ENCODE results near the gene ZNF516.
"Not testable (repeated sequence)": the region's sequence is repeated elsewhere in the genome, so short reads cannot be mapped to it uniquely, and the experiment has no call there.

ZNF516 gene
- 8.4 reads per million, percentile 28 among the genes with 10 or more reads in this experiment for total RNA-seq

DNA sequence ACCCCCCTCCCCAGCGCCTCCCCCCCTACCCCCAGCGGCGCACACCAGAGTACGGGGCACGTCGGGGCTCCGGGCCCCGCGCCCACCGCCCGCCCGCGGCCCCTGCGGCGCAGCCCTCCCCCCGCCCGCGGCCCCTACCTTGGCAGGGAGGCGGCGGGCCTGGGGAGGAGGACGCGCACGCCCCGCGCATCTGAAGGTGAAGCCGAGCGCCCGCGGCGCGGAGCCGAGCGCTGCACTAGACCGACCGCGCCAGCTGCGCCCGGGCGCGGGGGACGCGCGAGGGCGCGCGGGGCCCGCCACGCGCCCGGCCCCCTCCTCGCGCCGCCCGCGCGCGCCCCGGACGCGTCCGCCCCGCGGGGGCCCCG, at the start of gene ZNF516:
TSS of gene ZNF516 (minus strand) at position 237 of the 365 bp plus-strand sequence. CDS start 52,188 bp downstream, outside the sequence.
- no peak for DNase-seq

DNA sequence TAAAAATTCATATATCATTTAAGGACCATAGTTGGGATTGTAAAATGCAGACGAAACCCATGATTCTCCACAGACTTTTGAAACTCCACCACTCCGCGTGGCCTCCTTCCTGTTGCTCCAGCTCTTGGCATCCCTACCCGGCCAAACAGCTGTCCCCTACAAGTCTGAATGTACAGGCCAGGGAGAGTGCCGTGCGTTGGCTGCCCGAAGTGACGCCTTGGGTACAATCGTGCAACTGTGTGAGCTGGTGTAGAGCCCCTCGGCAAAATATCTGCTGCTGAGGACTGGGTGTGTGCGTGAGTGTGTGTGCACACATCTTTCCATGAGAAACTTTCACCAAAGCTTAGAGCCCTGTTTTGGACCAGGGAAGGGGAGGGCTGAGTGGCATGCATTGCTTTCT, 43.8 kb upstream of the ZNF516 start:
- DNase-seq = no peak

DNA sequence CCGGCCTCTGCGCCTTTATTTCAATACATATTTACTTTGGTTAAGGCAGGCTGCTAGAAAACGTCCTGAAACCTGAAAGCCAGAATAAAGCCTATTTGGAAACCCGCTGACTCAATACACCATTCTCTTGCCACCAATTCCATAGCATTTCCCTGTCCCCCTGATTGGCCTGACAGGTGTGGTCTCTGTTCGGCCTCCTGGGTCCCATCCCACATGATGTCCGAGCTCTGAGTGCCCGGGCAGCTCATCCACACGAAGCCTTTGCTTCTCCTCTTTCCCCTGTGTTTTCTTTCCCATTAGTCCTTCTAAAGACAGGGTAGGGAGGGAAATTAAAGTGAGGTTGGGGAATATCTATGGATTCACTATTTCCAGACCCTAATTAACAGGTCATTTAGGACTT, 42.6 kb upstream of the ZNF516 start:
- DNase-seq = no peak

DNA sequence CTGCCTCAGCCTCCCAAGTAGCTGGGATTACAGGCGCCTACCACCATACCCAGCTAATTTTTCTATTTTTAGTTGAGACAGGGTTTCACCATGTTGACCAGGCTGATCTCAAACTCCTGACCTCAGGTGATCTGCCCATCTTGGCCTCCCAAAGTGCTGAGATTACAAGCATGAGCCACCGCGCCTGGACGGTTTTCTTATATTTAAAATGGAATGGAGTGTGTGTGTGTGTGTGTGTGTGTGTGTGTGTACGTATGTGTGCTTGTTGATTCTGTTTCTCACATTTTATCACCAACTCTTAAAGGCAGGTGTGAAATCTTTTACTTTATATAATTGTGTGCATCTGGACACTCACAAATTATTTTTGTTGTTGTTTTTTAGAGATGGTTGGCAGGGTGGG, 41.6 kb upstream of the ZNF516 start:
- DNase-seq = not testable (repeated sequence)

- DNase-seq = no peak
Measured at GRCh38 chr18:76532875-76533274, 37.8 kb upstream of the ZNF516 start.

DNA sequence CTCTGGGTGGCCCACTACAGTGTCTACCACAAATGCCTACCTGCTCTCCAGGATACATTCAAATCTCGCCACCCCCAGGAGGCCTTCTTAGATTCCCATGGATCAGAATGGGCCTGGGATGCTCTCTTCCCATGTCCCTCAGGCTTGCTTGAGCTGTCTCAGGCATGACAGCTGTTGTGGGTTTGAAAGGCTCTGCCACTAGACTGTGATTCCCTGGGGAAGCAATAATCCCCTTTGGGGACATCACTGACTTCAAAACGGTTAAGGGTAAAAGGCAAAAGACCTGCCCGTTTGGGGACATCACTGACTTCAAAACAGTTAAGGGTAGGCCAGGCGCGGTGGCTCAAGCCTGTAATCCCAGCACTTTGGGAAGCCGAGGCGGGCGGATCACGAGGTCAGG, 35.8 kb upstream of the ZNF516 start:
- DNase-seq = no peak

- no peak for DNase-seq
Measured at GRCh38 chr18:76530391-76530790, 35.3 kb upstream of the ZNF516 start.

DNA sequence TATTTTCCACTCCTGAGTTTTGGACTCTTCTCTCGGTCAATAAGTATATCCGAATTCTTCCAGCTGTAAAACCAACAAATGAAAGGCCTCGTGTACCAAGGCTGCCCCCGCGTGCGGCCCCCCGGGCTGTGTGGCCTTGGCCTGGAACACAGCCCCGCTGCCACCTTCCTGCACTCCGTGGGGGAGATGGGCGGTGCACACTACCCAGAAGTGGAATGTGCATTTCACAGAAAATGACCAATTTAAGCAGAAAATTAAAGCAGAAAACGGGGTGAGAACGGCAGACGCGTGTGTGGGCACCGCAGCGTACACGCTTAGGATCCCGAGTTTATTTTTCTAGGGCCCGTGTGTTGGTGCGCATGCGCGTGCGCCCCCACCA, 34.4 kb upstream of the ZNF516 start:
- no peak for DNase-seq

DNA sequence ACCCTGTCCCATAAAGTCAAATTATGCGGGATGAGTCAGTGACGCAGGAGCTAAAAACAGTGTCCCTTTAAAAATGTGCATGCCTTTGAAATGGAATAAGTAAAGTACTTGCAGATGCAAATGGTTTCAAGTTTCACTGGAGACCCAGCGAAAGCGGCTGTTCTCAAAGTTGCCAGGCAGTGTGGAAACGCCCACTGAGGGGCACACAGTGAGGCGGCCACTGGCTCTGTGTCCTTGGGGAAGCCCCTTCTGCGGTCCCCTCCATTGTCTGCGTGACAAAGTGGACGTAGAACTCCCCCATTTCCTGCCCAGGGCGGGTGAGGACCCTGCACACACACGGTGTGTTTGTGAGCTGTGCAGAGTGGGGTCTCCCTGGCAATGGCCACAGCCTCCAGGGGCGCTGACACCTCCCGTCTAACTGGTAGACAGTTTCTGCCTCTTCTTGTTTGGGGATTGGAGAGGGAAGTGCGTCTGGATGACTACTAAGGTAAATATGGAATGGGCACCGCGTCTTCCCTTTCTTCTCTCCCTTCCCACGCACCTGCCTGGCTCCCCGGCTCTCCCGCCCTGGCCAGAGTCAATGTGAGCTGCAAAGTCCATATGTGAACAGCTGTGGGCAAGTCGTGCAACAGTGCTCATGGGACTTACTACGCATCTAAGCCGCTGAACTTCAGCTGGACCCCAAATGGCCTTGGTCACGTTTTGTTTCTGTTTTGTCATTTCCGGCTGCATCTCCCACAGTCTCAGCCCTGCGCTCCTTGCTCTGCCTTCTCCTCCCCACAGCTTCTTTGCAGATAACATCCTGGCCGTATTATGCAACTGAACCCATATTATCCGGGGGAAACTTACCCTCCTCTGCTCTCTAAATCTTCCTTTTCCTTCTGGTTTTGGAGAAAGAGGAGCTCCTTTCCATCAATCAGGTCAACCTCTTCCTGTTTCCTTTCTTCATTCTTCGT, 33.7 kb upstream of the ZNF516 start:
- DNase-seq = no peak

GRCh38 chr18:76525911-76526310, 30.9 kb upstream of the ZNF516 start:
- DNase-seq = no peak

GRCh38 chr18:76524900-76525698, 30.1 kb upstream of the ZNF516 start:
- no peak for DNase-seq

- DNase-seq = no peak
Measured at GRCh38 chr18:76524477-76524876, 29.4 kb upstream of the ZNF516 start.

DNA sequence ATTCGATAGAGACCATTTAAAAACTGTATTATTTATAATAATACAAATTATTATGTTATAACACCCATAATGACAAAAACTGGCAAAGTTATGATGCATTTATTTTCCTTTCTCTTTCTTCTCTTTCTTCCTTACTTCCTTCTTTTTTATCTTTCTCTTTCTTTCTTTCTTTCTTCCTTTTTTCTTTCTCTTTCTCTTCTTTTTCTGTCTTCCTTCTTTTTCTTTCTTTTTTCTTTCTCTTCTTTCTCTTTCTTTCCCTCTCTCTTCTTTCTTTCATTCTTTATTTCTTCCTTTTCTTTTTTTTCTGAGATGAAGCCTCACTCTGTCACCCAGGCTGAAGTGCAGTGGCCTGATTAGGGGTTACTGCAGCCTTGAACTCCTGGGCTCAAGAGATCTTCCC, 27.5 kb upstream of the ZNF516 start:
- no peak for DNase-seq

DNA sequence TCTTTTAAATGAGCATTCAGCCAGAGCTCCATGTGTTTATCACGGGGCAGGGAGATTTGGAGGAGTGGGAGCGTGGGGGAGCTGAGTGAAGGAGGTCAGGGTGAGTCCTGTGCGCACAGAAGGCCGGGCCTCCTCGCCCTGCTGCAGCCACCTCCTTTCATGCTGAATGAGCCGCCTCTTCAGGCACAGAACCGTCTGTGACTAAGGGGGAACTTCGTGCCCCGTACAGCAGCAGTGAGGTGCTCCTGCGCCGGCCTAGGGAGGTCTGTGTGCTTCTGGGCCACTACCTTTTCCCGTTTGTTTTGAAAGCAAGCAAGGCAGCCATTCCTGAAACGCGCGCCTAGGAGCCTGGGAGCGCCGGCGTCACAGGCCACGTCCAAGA, 27.1 kb upstream of the ZNF516 start:
- DNase-seq = no peak

- DNase-seq = no peak
Measured at GRCh38 chr18:76521417-76522121, 26.5 kb upstream of the ZNF516 start.

GRCh38 chr18:76518860-76519538, 24.0 kb upstream of the ZNF516 start:
- no peak for DNase-seq

- DNase-seq = no peak
Measured at GRCh38 chr18:76518123-76518859, 23.2 kb upstream of the ZNF516 start.

DNA sequence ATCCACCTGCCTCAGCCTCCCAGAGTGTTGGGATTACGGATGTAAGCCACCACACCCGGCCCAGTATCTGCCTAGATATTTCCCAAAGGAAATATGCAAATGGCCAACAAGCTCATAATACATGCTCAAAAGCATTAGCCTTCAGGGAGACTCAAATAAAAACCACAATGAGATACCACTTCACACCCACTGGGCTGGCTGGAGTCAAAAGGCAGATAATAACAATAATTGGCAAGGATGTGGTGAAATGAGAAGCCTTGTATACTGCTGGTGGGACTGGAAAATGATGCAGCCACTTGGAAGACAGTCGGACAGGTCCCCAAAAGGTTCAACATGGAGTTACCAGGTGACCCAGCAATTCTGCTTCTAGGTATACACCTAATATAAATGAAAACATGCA, 20.5 kb upstream of the ZNF516 start:
- no peak for DNase-seq

DNA sequence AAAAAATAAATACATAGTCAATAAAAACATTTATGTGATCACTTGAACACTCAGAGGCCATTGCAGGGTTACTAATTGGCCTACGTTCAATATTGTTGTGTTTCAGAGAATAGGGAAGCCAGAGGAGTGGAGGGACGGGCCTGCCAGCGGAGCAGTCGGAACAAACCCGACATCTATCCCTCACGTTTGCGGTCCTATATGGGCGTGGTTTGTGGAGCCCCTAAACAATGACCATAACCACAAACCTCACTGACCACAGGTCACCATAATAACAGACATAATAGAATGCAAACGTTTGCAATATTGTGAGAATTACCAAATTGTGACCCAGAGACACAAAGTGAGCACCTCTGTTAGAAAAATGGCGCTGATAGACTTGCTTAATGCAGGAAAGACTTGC, 19.5 kb upstream of the ZNF516 start:
- no peak for DNase-seq

GRCh38 chr18:76507830-76508385, 12.9 kb upstream of the ZNF516 start:
- no peak for DNase-seq

DNA sequence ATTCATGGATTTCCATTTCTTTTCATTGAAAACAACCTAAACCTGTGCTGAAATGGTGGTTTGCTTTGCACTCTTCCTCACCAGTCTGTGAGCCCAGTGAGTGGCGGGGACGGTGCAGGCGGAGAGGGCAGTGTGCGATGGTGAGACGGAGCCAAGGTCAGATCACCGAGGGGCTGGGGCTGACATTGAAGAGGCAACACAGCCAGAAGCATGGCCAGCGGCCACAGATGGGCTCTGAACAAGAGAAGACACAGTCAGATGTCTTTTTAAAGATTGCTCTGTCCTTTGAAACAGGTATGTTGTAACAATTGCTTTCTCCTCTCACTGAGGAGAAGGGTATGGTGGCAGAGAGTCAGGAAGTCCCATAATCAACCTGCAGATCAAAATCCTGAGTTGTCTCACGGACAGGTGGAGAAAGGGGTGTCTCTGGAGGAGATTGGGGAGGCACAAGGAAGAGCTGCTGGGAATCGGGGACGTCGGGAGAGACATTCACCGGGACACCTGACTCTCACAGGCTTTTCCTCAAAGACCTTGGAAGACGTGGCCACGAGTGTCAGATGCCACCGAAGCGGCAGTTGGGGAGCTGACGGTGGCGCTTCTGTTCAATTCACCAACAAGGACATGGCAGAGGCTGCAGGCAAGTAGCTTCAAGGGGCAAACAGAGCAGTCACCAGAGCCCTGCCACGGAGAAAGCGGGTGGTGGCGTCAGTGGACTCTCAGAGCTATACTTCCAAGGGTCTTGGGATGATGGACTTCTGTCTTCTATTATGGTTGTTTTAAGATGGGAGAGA, 12.1 kb upstream of the ZNF516 start:
- DNase-seq = no peak
